Epithelial cell of esophagus (primary cell): ENCODE measurements around the gene MYO1C.
"Not testable (repeated sequence)": the region's sequence is repeated elsewhere in the genome, so short reads cannot be mapped to it uniquely, and the experiment has no call there.

Experiments
- DNase-seq: peaks from one replicate; pipeline ENCODE4 v3.0.0; 2010; ENCODE audit warnings: low read depth
- H3K4me3 ChIP-seq: 2 replicates; pipeline ENCODE4 v1.5.1; 2011; ENCODE audit warnings: mild to moderate bottlenecking, low read length, control low read depth
- TF ChIP-seq, protein P1 (sequence below): IDR thresholded peaks from 2 replicates; pipeline ENCODE4 v1.5.1; 2011; ENCODE audit warnings: low read depth, mild to moderate bottlenecking, low read length, control low read depth, inconsistent platforms; ENCODE audit not compliant: insufficient read depth; ENCODE audit errors: missing control alignments

Gene MYO1C

DNA sequence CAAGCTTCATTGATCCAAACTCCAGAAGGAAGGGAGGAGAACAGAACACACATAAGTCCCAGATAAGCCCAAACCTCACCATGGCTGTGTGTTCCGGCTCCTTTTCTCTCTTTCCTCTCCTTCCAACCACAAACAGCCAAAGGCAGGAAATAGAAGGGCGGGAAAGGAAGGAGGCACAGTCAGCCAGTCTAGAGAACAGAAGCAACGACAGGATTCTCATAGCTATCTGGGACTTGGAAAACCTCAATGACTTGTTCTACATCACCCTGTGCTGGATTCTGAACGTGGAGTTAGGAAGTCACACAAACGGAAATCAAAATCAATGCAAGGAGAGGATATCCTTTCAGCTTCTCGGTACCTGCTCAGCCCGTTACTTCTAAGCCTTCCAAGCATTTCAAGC is 45.4 kb downstream of the MYO1C start:
- DNase-seq = no peak
- TF ChIP-seq, protein P1, sequence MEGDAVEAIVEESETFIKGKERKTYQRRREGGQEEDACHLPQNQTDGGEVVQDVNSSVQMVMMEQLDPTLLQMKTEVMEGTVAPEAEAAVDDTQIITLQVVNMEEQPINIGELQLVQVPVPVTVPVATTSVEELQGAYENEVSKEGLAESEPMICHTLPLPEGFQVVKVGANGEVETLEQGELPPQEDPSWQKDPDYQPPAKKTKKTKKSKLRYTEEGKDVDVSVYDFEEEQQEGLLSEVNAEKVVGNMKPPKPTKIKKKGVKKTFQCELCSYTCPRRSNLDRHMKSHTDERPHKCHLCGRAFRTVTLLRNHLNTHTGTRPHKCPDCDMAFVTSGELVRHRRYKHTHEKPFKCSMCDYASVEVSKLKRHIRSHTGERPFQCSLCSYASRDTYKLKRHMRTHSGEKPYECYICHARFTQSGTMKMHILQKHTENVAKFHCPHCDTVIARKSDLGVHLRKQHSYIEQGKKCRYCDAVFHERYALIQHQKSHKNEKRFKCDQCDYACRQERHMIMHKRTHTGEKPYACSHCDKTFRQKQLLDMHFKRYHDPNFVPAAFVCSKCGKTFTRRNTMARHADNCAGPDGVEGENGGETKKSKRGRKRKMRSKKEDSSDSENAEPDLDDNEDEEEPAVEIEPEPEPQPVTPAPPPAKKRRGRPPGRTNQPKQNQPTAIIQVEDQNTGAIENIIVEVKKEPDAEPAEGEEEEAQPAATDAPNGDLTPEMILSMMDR = no peak
- no peak overlapping the region for H3K4me3 ChIP-seq

DNA sequence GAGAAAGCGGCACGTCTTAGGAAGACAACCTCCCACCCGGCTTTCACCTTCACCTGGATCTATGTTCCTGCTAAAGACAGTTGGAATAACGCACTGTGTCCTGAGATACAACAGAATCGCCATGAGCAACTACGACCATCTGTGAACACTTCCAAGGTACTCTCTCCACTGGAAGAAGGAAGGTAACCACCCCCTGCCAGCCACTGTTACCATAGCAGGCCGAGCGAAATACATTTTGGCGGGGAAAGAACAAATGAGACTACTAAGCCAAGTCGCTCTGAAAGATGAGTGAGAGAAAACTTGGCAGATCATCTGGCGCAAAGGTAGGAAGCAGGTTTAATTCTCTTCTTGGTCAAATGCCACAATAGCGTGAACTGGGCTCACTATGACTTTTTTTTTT is 46.3 kb downstream of the MYO1C start:
- no peak for DNase-seq
- H3K4me3 ChIP-seq = no peak overlapping the region
- TF ChIP-seq, protein P1 = no peak

DNA sequence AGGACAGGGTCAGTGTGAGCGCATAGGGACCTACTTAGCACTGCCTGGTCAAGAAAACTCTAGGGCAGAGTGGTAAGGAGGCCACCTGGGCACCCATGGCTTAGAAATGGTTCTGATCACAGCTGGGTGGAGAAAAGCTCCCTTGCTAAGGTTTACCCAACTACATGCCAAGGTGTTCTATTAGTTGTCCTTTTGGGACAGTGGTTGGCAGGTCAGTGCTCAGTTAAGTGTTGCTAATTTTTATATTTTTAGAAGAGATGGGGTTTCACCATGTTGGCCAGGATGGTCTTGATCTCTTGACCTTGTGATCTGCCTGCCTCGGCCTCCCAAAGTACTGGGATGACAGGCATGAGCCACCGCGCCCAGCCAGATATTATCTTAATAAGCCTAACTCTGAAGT is 46.8 kb downstream of the MYO1C start:
- DNase-seq, H3K4me3 ChIP-seq: not testable (repeated sequence)

DNA sequence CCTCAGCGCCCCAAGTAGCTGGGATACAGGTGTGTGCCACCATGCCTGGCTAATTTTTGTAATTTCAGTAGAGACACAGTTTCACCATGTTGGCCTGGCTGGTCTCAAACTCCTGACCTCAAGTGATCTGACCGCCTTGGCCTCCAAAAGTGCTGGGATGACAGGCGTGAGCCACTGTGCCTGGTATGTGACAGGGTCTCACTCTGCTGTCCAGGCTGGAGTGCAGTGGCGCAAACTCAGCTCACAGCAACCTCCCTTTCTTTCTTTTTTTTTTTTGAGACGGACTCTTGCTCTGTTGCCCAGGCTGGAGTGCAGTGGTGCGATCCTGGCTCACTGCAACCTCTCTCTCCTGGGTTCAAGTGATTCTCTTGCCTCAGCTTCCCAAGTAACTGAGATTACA is 49.8 kb downstream of the MYO1C start:
- H3K4me3 ChIP-seq, DNase-seq: not testable (repeated sequence)

DNA sequence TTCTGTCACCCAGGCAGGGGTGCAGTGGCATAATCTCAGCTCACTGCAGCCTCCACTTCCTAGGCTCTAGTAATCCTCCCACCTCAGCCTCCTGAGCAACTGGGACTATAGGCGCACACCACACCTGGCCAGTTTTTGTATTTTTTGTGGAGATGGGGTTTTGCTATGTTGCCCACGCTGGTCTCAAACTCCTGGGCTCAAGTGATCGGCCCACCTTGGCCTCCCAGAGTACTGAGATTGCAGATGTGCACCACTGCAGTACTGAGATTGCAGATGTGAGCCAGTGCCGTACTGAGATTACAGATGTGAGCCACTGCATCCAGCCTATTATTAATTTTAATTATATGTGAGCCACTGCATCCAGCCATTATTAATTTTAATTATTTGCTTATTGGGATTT is 50.3 kb downstream of the MYO1C start:
- DNase-seq = no peak
- H3K4me3 ChIP-seq = no peak overlapping the region
- TF ChIP-seq, protein P1 = no peak

DNA sequence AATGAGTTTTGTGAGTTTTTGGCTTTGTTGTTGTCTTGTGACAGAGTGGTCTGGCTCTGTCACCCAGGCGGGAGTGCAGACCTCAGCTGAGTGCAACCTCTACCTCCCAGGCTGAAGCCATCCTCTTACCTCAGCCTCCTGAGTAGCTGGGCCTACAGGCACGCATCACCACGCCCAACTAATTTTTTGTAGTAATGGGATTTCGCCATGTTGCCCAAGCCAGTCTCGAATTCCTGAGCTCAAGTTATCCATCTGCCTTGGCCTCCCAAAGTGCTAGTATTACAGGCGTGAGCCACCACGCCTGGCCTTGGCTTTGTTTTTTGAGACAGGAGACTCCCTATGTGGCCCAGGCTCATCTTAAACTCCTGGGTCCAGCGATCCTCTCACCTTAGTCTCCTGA is 51.6 kb downstream of the MYO1C start:
- no peak overlapping the region for H3K4me3 ChIP-seq
- DNase-seq = no peak
- TF ChIP-seq, protein P1 = no peak

DNA sequence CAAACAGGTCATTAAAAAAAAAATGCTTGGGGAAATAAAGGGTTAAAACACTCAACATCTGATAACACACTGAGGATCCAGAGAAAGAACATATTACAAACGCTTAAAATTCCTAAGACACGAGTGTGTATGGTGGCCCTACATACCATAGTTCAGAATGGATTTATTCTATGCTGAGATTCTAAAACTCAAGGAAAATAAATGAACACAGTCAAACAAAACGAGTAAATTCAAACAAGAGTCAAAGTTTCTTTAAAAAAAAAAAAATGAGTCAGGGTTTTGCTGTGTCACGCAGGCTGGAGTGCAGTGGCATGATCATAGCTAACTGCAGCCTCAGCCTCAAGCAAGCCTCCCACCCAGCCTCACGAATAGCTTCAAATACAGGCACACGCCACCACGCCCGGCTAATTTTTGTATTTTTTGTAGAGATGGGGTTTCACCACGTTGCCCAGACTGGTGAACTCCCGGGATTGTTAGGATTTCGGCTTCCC is 53.8 kb downstream of the MYO1C start:
- TF ChIP-seq, protein P1 = no peak
- no peak overlapping the region for H3K4me3 ChIP-seq
- no peak for DNase-seq

DNA sequence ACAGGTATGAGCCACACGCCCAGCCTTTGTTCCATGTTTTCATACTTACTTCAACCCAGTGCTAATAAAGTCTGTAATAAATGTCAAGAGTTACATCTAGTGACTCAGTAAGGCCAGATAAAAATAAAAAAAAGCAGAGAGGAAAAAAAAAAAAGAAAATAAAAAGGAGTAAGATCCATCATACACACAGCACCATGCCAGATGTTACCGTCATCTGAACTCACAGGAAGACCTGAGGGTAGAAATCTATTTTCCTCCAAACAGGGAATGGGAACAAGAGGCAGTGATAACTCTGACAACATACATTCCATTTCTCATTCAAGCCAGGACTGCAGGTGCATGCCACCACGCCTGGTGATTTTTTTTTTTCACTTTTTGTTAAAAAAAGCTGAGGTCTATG is 57.2 kb downstream of the MYO1C start:
- TF ChIP-seq, protein P1 = no peak
- DNase-seq = no peak
- no peak overlapping the region for H3K4me3 ChIP-seq
